Activated naive CD8-positive, alpha-beta T cell (primary cell): ENCODE data around the gene USH2A.

Source experiments
- H3K27ac Mint-ChIP-seq: one replicate; pipeline ENCODE4 v1.8.0; 2021; ENCODE audit warnings: mixed read lengths
- H3K27me3 Mint-ChIP-seq: one replicate; pipeline ENCODE4 v1.8.0; 2021; ENCODE audit warnings: mixed read lengths
- H3K36me3 Mint-ChIP-seq: one replicate; pipeline ENCODE4 v1.8.0; 2021; ENCODE audit warnings: mixed read lengths
- H3K4me1 Mint-ChIP-seq: one replicate; pipeline ENCODE4 v1.8.0; 2021; ENCODE audit warnings: low read depth, mixed read lengths
- H3K4me3 Mint-ChIP-seq: one replicate; pipeline ENCODE4 v1.8.0; 2021; ENCODE audit warnings: mild to moderate bottlenecking, mixed read lengths
- H3K9me3 Mint-ChIP-seq: one replicate; pipeline ENCODE4 v1.8.0; 2021; ENCODE audit warnings: low read depth, mixed read lengths

Gene USH2A

DNA sequence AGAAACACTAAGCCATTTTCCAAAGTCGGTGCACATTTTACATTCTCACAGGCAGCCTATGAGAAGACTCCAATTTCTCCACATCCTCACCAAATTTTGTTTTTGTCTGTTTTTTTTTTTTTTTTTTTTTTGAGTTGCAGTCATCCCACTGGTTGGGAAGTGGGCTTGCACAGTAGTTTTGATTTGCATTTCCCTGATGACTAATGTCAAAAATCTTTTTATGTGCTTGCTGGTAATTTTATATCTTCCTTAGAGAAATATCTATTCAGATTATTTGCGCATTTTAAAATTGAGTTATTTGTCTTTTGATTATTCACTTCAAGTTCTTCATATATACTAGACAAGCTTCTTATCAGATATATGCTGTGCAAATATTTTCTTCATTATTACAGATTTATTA is 141.5 kb downstream of the USH2A start:
- H3K36me3 Mint-ChIP-seq: no peaks in the 10 kb centered on the region
- peaks cover 20% of the 10 kb centered on the region for H3K9me3 Mint-ChIP-seq
- H3K27me3 Mint-ChIP-seq: no peaks in the 10 kb centered on the region
- H3K4me1 Mint-ChIP-seq: no peaks in the 10 kb centered on the region
- no peak overlapping the region for H3K27ac Mint-ChIP-seq
- no peak overlapping the region for H3K4me3 Mint-ChIP-seq

DNA sequence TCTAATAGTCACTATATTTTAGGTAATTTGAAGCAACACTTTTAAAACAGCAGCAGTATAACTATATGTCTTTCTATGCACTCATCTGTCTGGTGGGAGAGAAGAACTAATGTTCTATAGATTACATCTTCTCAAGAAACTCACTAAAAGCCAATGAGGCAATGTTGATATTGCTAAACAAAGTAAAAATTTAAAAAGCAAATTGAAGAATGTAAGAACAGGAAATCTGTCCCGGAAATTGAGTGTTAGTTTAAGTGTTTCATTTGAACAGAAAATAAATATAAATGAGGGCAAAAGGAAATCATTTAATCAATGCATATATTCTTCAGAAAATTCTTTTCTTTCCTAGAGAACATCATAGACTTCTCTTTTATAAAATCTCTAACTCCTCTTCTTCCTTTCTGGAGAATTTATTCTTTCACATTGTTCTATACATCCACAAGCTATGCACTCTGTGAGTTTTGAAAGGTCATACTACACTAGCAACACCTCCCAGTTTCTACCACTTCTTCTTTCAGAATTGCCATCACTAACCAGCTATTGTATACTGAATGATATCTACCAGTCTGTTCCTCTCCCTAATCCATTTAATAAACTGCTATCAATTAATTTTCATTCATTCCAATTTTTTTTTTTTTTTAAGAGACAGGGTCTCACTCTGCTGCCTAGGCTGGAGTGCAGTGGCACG is 153.0 kb downstream of the USH2A start:
- Mint-ChIP-seq H3K9me3 (no peaks in the 10 kb centered on the region), H3K36me3 (no peaks in the 10 kb centered on the region), H3K4me1 (no peaks in the 10 kb centered on the region), H3K27me3 (no peaks in the 10 kb centered on the region), H3K4me3 (no peak overlapping the region), H3K27ac (no peak overlapping the region)

DNA sequence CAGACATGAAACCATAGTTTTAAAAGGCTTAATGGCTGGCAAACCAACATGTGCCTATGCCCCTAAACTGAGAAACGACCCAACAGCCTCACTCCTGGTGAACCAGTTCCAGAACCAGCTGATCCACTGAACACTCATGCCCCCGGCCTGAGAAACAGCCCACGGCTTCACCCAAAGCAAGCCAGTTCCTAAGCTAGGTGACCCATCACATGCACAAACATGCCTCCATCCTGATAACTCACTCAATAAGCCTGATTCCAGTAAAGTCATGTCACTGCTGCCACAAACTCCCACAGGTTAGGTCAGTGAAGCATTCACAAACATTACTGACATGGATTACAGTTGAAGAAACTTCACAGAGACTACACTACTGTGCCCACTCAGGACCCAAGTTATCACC is 161.6 kb downstream of the USH2A start:
- Mint-ChIP-seq H3K27ac (no peak overlapping the region), H3K27me3 (no peaks in the 10 kb centered on the region), H3K36me3 (no peaks in the 10 kb centered on the region), H3K4me1 (no peaks in the 10 kb centered on the region), H3K9me3 (no peaks in the 10 kb centered on the region), H3K4me3 (no peak overlapping the region)

DNA sequence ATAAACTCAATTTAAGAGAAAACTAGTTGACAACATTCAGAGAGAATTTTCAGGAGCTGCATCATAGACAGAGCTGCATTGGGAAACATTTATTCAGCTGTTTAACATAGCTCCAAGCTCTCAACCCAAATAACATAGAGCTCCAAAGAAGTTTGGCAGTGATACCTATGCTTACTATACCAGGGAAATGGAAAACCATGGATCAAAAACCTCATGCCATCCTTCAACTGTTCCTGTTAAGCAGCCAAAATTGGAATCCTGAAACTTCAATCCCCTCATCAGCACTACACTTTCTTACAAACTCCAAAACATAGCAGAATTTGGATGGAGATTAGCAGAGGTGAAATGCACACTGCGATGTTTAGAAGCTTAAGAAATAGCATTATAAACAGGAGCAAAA is 164.4 kb downstream of the USH2A start:
- H3K27ac Mint-ChIP-seq: no peak overlapping the region
- H3K9me3 Mint-ChIP-seq: peaks cover 3% of the 10 kb centered on the region
- no peaks in the 10 kb centered on the region for H3K27me3 Mint-ChIP-seq
- no peaks in the 10 kb centered on the region for H3K4me1 Mint-ChIP-seq
- no peaks in the 10 kb centered on the region for H3K36me3 Mint-ChIP-seq
- no peak overlapping the region for H3K4me3 Mint-ChIP-seq

DNA sequence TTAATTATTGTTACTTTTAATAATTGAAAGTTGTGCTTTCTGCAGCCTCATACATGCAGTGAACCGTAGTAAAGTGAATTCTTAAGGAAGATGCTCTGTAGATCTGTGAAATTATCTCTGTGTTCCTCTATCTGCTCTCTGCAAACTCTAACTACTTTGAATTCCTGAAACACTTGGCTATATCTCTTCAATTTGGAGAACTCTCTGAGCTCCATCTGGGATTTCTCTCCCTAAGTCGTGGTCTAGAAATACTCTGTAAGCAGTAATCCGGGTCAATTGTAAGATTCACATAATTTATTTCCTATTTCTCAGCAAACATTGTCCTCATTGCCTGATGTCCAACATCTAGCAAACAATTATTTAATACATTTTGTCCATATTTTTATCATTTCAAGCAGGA is 164.9 kb downstream of the USH2A start:
- H3K27ac Mint-ChIP-seq: no peak overlapping the region
- no peak overlapping the region for H3K4me3 Mint-ChIP-seq
- no peaks in the 10 kb centered on the region for H3K27me3 Mint-ChIP-seq
- no peaks in the 10 kb centered on the region for H3K4me1 Mint-ChIP-seq
- peaks cover 3% of the 10 kb centered on the region for H3K9me3 Mint-ChIP-seq
- no peaks in the 10 kb centered on the region for H3K36me3 Mint-ChIP-seq

DNA sequence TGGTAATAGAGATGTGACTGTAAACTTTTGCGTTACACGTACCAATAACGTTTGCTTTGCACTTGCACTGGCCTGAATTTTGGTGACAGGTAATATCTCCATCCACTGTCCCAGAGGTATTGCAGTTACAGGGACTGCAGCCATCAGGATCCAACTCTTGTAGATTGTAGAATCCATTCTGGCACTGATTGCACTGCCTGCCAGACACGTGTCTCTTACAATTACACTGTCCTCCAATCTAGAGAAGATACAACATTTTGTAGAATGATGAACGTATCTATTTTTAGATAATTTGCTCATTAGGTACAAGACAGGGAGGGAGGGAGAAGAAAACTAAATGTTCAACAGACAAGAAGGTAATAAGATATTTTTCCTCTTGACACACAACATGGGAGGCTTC is 172.4 kb downstream of the USH2A start:
- no peaks in the 10 kb centered on the region for H3K36me3 Mint-ChIP-seq
- peaks cover 3% of the 10 kb centered on the region for H3K9me3 Mint-ChIP-seq
- no peaks in the 10 kb centered on the region for H3K27me3 Mint-ChIP-seq
- H3K27ac Mint-ChIP-seq: no peak overlapping the region
- H3K4me1 Mint-ChIP-seq: no peaks in the 10 kb centered on the region
- H3K4me3 Mint-ChIP-seq: no peak overlapping the region

DNA sequence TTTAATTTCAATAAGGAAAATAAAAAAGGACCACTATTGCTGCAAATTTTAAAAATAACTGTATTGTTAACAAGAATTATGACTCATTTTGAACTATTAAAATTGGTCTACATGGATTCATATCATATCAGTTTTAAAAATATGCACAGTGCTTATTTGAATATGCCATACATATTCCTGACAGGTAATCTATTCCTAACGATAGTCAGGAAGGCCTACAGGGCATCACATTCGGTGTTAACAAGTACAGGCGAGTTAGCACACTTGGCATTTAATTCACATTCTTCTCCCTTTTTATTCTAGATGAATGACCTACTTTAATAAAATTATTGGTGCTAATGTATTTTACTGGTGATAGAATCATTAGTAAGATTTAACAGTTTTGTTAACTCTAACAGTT is 174.6 kb downstream of the USH2A start:
- H3K4me3 Mint-ChIP-seq: no peak overlapping the region
- no peaks in the 10 kb centered on the region for H3K4me1 Mint-ChIP-seq
- H3K9me3 Mint-ChIP-seq: peaks cover 4% of the 10 kb centered on the region
- no peak overlapping the region for H3K27ac Mint-ChIP-seq
- no peaks in the 10 kb centered on the region for H3K27me3 Mint-ChIP-seq
- no peaks in the 10 kb centered on the region for H3K36me3 Mint-ChIP-seq

DNA sequence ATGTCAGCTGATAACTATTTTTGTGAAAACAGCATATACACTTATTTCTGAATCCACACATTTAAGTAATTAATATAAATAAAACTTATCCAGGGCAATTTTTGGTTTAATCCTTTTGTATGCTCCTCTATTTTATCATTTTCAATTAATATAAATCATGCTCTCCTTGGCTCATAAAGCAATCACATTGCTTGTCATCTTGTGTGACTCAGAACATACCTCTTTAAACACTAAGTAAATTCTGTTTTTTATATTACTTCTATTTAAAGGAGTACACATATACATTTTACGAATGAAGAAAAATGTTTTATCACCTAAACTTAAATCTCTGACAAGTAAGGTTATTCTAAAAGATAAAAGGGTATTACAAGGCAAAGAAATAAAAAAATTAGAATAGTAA is 175.3 kb downstream of the USH2A start:
- no peaks in the 10 kb centered on the region for H3K27me3 Mint-ChIP-seq
- H3K9me3 Mint-ChIP-seq: peaks cover 4% of the 10 kb centered on the region
- no peaks in the 10 kb centered on the region for H3K36me3 Mint-ChIP-seq
- H3K4me1 Mint-ChIP-seq: no peaks in the 10 kb centered on the region
- no peak overlapping the region for H3K4me3 Mint-ChIP-seq
- no peak overlapping the region for H3K27ac Mint-ChIP-seq

DNA sequence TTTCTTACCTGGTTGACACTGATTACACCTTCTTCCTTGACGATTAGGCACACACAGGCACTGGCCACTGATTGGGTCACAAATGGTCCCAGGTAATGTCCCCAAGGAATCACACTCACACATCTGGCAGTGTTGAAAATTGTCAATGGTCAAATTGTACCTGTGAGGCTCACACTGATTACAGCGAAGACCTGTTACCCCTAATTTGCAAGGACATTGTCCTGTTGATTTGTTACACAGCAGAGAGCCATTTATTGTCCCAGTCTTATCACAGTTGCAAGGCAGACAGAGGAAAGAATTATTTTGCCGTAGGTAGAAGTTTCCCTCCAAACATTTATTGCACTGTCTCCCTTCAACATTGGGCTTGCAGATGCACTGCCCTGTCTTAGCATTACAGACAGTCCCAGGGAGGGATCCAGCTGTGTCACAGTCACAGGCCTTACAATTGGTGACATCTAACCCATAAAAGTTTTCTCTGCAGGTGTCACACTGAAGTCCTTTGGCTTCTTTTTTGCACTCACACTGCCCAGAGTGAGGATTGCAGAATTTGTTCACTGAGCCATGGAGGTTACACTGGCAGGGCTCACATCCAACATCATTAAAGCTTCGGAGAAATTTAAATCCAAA is 176.6 kb downstream of the USH2A start:
- Mint-ChIP-seq H3K9me3 (peaks cover 4% of the 10 kb centered on the region), H3K36me3 (no peaks in the 10 kb centered on the region), H3K4me1 (no peaks in the 10 kb centered on the region), H3K27ac (no peak overlapping the region), H3K27me3 (no peaks in the 10 kb centered on the region), H3K4me3 (no peak overlapping the region)

DNA sequence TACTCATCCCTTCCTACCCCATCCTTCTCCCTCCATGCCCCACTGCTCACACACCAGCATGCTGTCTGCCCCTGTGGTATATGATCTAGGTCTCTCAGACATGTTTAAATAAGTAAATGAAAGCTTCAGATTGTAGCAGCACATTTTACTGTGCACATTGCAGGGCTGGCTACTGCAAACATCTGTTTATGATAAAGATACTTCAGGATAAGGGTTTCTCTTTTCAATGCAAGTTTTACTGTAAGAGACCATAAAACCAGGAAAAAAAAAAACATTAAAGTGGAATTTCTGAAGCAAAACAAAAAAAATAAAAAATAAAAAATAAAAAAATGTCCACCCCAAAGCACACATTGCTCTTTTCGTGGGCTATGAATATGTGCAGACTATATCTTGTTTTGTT is 184.4 kb downstream of the USH2A start:
- Mint-ChIP-seq H3K27ac (no peak overlapping the region), H3K36me3 (no peaks in the 10 kb centered on the region), H3K4me3 (no peak overlapping the region), H3K4me1 (no peaks in the 10 kb centered on the region), H3K27me3 (no peaks in the 10 kb centered on the region), H3K9me3 (peaks cover 8% of the 10 kb centered on the region)

DNA sequence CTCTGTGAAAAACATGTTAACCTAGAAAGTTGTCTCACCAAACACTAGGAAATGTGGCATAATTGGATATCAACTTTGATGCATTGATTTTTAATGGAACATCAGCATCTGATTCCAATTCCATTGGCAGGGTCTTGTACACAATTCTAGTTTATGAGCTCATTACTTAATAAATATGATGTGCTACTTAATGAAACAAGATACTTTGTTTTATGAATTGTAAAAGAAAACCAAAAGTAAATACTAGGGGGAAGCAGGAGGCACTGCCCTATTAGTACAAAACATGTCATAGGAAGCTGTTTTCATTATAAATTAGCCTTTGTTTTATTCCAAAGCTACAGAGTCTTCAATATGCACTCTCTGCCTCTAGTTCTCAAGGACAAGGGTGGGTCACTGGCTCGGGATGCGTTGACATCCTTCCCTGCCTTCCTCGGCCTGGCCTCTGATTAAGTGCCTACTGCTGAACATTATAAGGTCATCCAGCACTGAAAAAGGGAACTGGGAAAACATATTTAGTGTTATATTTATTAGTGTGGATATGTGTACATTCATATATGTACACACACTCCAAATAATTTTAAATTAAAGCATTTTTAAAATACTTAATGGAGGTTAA is 185.2 kb downstream of the USH2A start:
- H3K4me3 Mint-ChIP-seq: no peak overlapping the region
- H3K4me1 Mint-ChIP-seq: no peaks in the 10 kb centered on the region
- no peak overlapping the region for H3K27ac Mint-ChIP-seq
- H3K27me3 Mint-ChIP-seq: no peaks in the 10 kb centered on the region
- H3K9me3 Mint-ChIP-seq: peaks cover 8% of the 10 kb centered on the region
- H3K36me3 Mint-ChIP-seq: no peaks in the 10 kb centered on the region

DNA sequence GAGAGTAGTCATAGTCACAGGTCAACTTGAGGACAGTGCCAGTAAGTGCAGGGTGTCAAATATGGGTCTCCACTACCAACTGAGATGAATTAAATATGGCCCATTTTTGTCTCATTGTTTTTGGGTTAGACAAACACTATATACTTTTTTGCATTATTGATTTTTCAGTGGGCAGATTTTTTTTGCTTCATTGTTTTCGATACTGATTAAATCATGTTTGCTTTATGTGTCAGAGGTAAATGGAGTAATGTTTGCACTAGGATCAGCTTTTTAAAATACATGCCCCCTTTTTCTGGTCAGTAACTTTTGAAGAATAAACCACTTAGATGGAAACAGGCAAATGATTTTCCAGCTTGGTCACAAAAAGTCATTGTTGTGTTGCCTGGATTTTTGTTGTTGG is 199.0 kb downstream of the USH2A start:
- H3K9me3 Mint-ChIP-seq: peaks cover 7% of the 10 kb centered on the region
- H3K27ac Mint-ChIP-seq: no peak overlapping the region
- H3K4me3 Mint-ChIP-seq: no peak overlapping the region
- H3K27me3 Mint-ChIP-seq: no peaks in the 10 kb centered on the region
- peaks cover 2% of the 10 kb centered on the region for H3K4me1 Mint-ChIP-seq
- no peaks in the 10 kb centered on the region for H3K36me3 Mint-ChIP-seq

DNA sequence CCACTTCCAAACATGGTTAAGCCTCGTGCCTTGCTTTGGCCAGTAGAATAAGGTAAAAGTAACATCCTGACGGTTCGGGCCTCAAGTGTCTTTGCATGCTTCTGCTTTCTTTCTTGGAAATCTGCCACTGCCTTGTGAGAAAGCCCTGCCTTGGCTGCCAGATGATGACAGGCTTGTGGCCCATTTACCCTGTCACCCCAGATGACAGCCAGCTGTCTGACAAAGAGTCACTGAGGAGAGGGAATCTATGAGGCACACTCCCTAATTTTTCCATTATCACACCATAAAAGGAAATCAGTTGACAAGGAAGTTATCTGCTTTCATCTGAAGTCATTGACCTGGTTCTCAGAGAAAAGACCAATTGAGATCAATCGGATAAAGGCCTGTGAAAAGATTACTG is 199.8 kb downstream of the USH2A start:
- no peaks in the 10 kb centered on the region for H3K36me3 Mint-ChIP-seq

DNA sequence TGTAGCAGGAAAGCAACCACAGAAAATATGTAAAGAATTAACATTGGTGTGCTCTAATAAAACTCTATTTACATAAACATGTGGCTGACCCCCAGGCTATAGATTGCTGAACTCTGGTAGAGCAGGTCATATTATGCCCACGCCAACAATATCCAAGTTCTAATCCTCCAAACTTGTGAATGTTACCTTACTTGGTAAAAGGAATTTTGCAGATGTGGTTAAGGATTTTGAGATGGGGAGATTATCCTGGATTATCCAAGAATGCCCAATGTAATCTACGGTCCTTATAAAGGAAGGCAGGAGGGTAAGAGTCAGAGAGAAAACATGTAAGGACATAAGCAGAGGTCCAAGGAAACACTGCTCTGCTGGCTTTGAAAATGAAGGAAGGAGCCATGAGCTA is 201.0 kb downstream of the USH2A start:
- H3K36me3 Mint-ChIP-seq: no peaks in the 10 kb centered on the region
- H3K9me3 Mint-ChIP-seq: peaks cover 2% of the 10 kb centered on the region
- H3K4me1 Mint-ChIP-seq: peaks cover 2% of the 10 kb centered on the region
- H3K27ac Mint-ChIP-seq: no peak overlapping the region
- H3K4me3 Mint-ChIP-seq: no peak overlapping the region
- no peaks in the 10 kb centered on the region for H3K27me3 Mint-ChIP-seq

More for the DNA sequence above, 199.8 kb downstream of the USH2A start:
- no peak overlapping the region for H3K27ac Mint-ChIP-seq
- peaks cover 2% of the 10 kb centered on the region for H3K4me1 Mint-ChIP-seq
- no peaks in the 10 kb centered on the region for H3K27me3 Mint-ChIP-seq
- no peak overlapping the region for H3K4me3 Mint-ChIP-seq
- peaks cover 7% of the 10 kb centered on the region for H3K9me3 Mint-ChIP-seq

DNA sequence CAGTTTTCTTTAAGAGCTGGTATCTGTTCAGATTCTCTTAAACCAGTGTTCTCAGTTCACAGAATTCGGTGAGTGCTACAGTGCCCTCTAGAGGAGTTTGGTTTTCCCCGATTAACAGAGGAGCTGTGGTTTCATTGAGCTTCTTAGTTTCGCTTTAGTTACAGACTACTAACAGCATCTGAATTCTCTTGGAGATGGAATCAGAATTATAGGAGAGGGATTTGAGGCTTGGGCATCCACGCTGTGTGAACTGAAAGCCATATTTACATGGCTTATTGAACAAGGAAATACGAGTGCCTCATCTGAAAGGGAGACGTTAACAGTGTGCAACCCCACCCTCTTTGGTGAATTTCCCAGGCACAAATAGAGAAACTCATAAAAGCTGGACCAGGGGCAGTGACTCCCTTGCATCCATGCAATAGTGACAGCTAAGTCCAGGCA is 202.0 kb downstream of the USH2A start:
- Mint-ChIP-seq H3K4me3 (peak overlapping the region; percentile 72), H3K27ac (no peak overlapping the region), H3K9me3 (no peaks in the 10 kb centered on the region), H3K36me3 (no peaks in the 10 kb centered on the region), H3K4me1 (peaks cover 2% of the 10 kb centered on the region), H3K27me3 (no peaks in the 10 kb centered on the region)

DNA sequence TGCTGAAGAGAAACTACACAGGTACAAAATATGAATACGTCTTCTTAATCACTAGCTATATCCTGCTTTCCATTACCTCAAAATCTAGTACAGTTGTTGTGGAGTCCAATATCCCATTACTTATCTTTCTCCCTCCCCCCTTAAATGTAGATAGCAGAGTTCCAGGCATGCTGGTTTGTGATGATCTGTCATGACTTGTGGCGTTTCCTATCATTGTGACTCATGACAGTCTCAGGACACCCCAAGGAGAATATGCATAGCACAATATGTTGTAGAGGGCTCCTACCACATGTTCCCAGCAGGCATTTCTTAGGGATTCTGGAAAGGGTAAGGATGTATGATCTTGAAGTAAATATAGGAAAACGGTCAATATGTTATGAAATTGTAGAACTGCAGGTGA is 206.9 kb downstream of the USH2A start:
- Mint-ChIP-seq H3K9me3 (peaks cover 4% of the 10 kb centered on the region), H3K4me1 (peaks cover 2% of the 10 kb centered on the region), H3K4me3 (no peak overlapping the region), H3K36me3 (no peaks in the 10 kb centered on the region), H3K27ac (no peak overlapping the region), H3K27me3 (no peaks in the 10 kb centered on the region)
